ENCODE results near the gene VASN. TPM values are rescaled to one million over a fixed set of nuclear protein-coding genes. Genes with fewer than 3 reads are reported as not detected.

Gene VASN
- total and polyA plus RNA-seq, 8 donors: 11.3 to 28.3 (median 16.7) TPM

- H3K4me1 ChIP-seq: peaks cover 9 to 25% of the 10 kb centered on the region in 2 donors
- no peak for ATAC-seq
Observed at GRCh38 chr16:4428500-4428899, 56.9 kb downstream of the VASN start.

GRCh38 chr16:4431023-4431422 is 59.4 kb downstream of the VASN start:
- Histone ChIP-seq H3K4me3 (no peak overlapping the region), H3K27ac (no peak overlapping the region), H3K36me3 (peaks cover 0 to 51% of the 10 kb centered on the region in 2 donors), H3K27me3 (no peaks in the 10 kb centered on the region), H3K4me1 (peaks cover 4 to 16% of the 10 kb centered on the region in 2 donors), H3K9me3 (no peaks in the 10 kb centered on the region)
- TF ChIP-seq CTCF (IDR thresholded peaks at IDR 0.05): no peak
- DNase-seq: no peak
- intact Hi-C loops (cut with DNase I): no loop called here
- no peak for ATAC-seq

More at GRCh38 chr16:4428500-4428899, 56.9 kb downstream of the VASN start:
- H3K4me3 ChIP-seq: no peak overlapping the region
- no peak for TF ChIP-seq CTCF (IDR thresholded peaks at IDR 0.05)
- no peaks in the 10 kb centered on the region for H3K27me3 ChIP-seq
- intact Hi-C loops (cut with DNase I): no loop called here
- H3K36me3 ChIP-seq: peaks cover 0 to 29% of the 10 kb centered on the region in 2 donors
- H3K9me3 ChIP-seq: no peaks in the 10 kb centered on the region
- no peak overlapping the region for H3K27ac ChIP-seq
- no peak for DNase-seq

Other genes with a start within 250 kb of the VASN start
- 1 to 10 TPM in 1 of 2 donors, under 1 TPM in 1; 0.82 to 1.9 TPM for gene SRL, start 129.8 kb upstream of the VASN start, total RNA-seq
- gene SRL, start 129.8 kb upstream of the VASN start, polyA plus RNA-seq (ENCODE audit: insufficient read length in 6 of 6): 1 to 10 TPM; 5.1 to 6.5 (median 6.2) TPM
- gene TFAP4, start 98.8 kb upstream of the VASN start, total RNA-seq: 10 to 100 TPM in 1 of 2 donors, 1 to 10 TPM in 1; 6.4 to 12.8 TPM
- gene TFAP4, start 98.8 kb upstream of the VASN start, polyA plus RNA-seq (ENCODE audit: insufficient read length in 6 of 6): 10 to 100 TPM; 17.8 to 23.9 (median 21.8) TPM
- gene GLIS2, start 55.8 kb upstream of the VASN start, total RNA-seq: 10 to 100 TPM; 28.9 to 31.0 TPM
- 10 to 100 TPM; 17.2 to 29.0 (median 24.4) TPM for gene GLIS2, start 55.8 kb upstream of the VASN start, polyA plus RNA-seq (ENCODE audit: insufficient read length in 6 of 6)
- 10 to 100 TPM; 26.2 to 44.6 TPM for gene PAM16, start 20.5 kb upstream of the VASN start, total RNA-seq
- 10 to 100 TPM; 19.1 to 32.5 (median 29.8) TPM for gene PAM16, start 20.5 kb upstream of the VASN start, polyA plus RNA-seq (ENCODE audit: insufficient read length in 6 of 6)
- gene CORO7, start 44.7 kb downstream of the VASN start, total RNA-seq: 10 to 100 TPM; 36.3 to 81.7 TPM
- 10 to 100 TPM; 15.7 to 25.7 (median 18.9) TPM for gene CORO7, start 44.7 kb downstream of the VASN start, polyA plus RNA-seq (ENCODE audit: insufficient read length in 6 of 6)
- 10 to 100 TPM; 29.6 to 53.5 TPM for gene DNAJA3, start 54.0 kb downstream of the VASN start, total RNA-seq
- gene DNAJA3, start 54.0 kb downstream of the VASN start, polyA plus RNA-seq (ENCODE audit: insufficient read length in 6 of 6): 10 to 100 TPM; 29.0 to 39.7 (median 35.6) TPM
- 10 to 100 TPM; 31.4 to 36.5 TPM for gene NMRAL1, start 102.8 kb downstream of the VASN start, total RNA-seq
- 10 to 100 TPM; 37.2 to 50.0 (median 42.8) TPM for gene NMRAL1, start 102.8 kb downstream of the VASN start, polyA plus RNA-seq (ENCODE audit: insufficient read length in 6 of 6)
- gene HMOX2, start 104.5 kb downstream of the VASN start, total RNA-seq: 10 to 100 TPM; 50.8 to 51.5 TPM
- 10 to 100 TPM; 36.2 to 52.1 (median 38.2) TPM for gene HMOX2, start 104.5 kb downstream of the VASN start, polyA plus RNA-seq (ENCODE audit: insufficient read length in 6 of 6)
- gene CDIP1, start 166.9 kb downstream of the VASN start, total RNA-seq: 10 to 100 TPM; 22.2 to 27.0 TPM
- 10 to 100 TPM; 18.1 to 26.0 (median 22.6) TPM for gene CDIP1, start 166.9 kb downstream of the VASN start, polyA plus RNA-seq (ENCODE audit: insufficient read length in 6 of 6)
- gene C16orf96, start 184.5 kb downstream of the VASN start, total RNA-seq: under 1 TPM; 0.17 to 0.18 TPM
- gene C16orf96, start 184.5 kb downstream of the VASN start, polyA plus RNA-seq (ENCODE audit: insufficient read length in 6 of 6): under 1 TPM; 0.19 to 0.45 (median 0.38) TPM
- 10 to 100 TPM; 26.7 to 27.8 TPM for gene UBALD1, start 243.0 kb downstream of the VASN start, total RNA-seq
- 10 to 100 TPM; 12.0 to 27.1 (median 16.3) TPM for gene UBALD1, start 243.0 kb downstream of the VASN start, polyA plus RNA-seq (ENCODE audit: insufficient read length in 6 of 6)

Data from left lung (tissue), 10 donors.